SU-DHL-6 (cell line): ENCODE results near the gene PHKA1.

Source experiments
- H2AFZ ChIP-seq: fragments of 200-600 bp; sonication (generic); 2 replicates; pipeline ENCODE4 v1.6.1; 2014; ENCODE audit warnings: low read depth, mild to moderate bottlenecking, moderate library complexity, mixed read lengths, antibody characterized with exemption, low read length; ENCODE audit not compliant: severe bottlenecking
- H3F3A ChIP-seq: fragments of 200-600 bp; shearing (Covaris generic); 2 replicates; pipeline ENCODE4 v1.6.0; 2016; ENCODE audit warnings: antibody characterized with exemption, mild to moderate bottlenecking; ENCODE audit not compliant: insufficient read depth
- H3K27ac ChIP-seq: fragments of 200-600 bp; sonication (generic); 2 replicates; pipeline ENCODE4 v1.5.1; 2016; ENCODE audit warnings: low read depth, mild to moderate bottlenecking, low read length, moderate library complexity, mixed read lengths
- H3K27me3 ChIP-seq: fragments of 200-600 bp; sonication (generic), shearing (Covaris generic); 2 replicates; pipeline ENCODE4 v1.6.0; 2014; ENCODE audit warnings: mild to moderate bottlenecking, low read length
- H3K36me3 ChIP-seq: fragments of 200-600 bp; sonication (generic); 2 replicates; pipeline ENCODE4 v1.6.1; 2014; ENCODE audit warnings: mild to moderate bottlenecking, low read length, mixed read lengths
- H3K4me2 ChIP-seq: fragments of 300-600, 200-600 bp; shearing (Covaris generic), sonication (generic); 2 replicates; pipeline ENCODE4 v1.6.0; 2014; ENCODE audit warnings: low read length, low read depth, mild to moderate bottlenecking; ENCODE audit not compliant: poor library complexity, severe bottlenecking
- H3K4me3 ChIP-seq: fragments of 200-600 bp; sonication (generic); 2 replicates; pipeline ENCODE4 v1.5.1; 2014; ENCODE audit warnings: antibody characterized with exemption, low read length, mild to moderate bottlenecking, mixed read lengths; ENCODE audit not compliant: insufficient read depth, poor library complexity, severe bottlenecking
- H3K79me2 ChIP-seq: fragments of 200-600 bp; sonication (generic); 2 replicates; pipeline ENCODE4 v1.6.1; 2014; ENCODE audit warnings: mild to moderate bottlenecking, low read length, moderate library complexity; ENCODE audit not compliant: insufficient read depth
- H3K9ac ChIP-seq: fragments of 200-600 bp; sonication (generic); 2 replicates; pipeline ENCODE4 v1.7.0; 2014; ENCODE audit warnings: mild to moderate bottlenecking, low read length
- H3K9me2 ChIP-seq: fragments of 200-600 bp; sonication (generic); replicated peaks from 2 replicates; pipeline ENCODE4 v1.6.1; 2014; ENCODE audit warnings: low read length; ENCODE audit not compliant: insufficient read depth
- H3K9me3 ChIP-seq: fragments of 200-600 bp; sonication (generic); 2 replicates; pipeline ENCODE4 v1.6.1; 2014; ENCODE audit warnings: low read length, mixed read lengths; ENCODE audit not compliant: insufficient read depth
- H4K20me1 ChIP-seq: fragments of 200-600 bp; sonication (generic); 2 replicates; pipeline ENCODE4 v1.6.1; 2014; ENCODE audit warnings: low read depth, mild to moderate bottlenecking, antibody characterized with exemption, low read length, moderate library complexity, mixed read lengths
- CTCF ChIP-seq: fragments of 200-600 bp; sonication (generic); IDR thresholded peaks from one replicate; pipeline ENCODE4 v1.5.1; 2017; ENCODE audit warnings: antibody characterized with exemption, mild to moderate bottlenecking, low read length, moderate library complexity; ENCODE audit not compliant: insufficient read depth, poor library complexity, severe bottlenecking
- EZH2phosphoT487 ChIP-seq: fragments of 200-600 bp; sonication (generic), shearing (Covaris generic); conservative IDR thresholded peaks from 2 replicates; pipeline ENCODE4 v1.6.1; 2018; ENCODE audit warnings: mild to moderate bottlenecking, antibody characterized with exemption, low read length, moderate library complexity, mixed read lengths

The PHKA1 gene

GRCh38 chrX:72572248-72573157, 141.6 kb downstream of the PHKA1 start, which contains the start of gene HDAC8:
Gene HDAC8, minus strand, starts transcription at chrX:72572843. Its CDS starts 82 bp downstream, at chrX:72572761.
- Histone ChIP-seq H4K20me1 (no peaks in the 10 kb centered on the region), H3F3A (no peaks in the 10 kb centered on the region), H3K79me2 (peaks cover 5% of the 10 kb centered on the region; the same call in 1 of the 2 replicates), H3K27ac (peak within 1 kb of the TSS; percentile 47), H3K9me3 (no peaks in the 10 kb centered on the region), H3K4me2 (peak within 1 kb of the TSS; percentile 82), H3K36me3 (no peaks in the 10 kb centered on the region), H3K27me3 (no peaks in the 10 kb centered on the region), H3K9me2 (no peaks in the 10 kb centered on the region), H3K4me3 (peak within 1 kb of the TSS; percentile 96), H3K9ac (peak within 1 kb of the TSS; percentile 87), H2AFZ (peak within 1 kb of the TSS; percentile 95)
- TF ChIP-seq EZH2phosphoT487 = no peak
- no peak for TF ChIP-seq CTCF

- Histone ChIP-seq H3F3A (no peaks in the 10 kb centered on the region), H2AFZ (no peak overlapping the region), H3K9me2 (no peaks in the 10 kb centered on the region), H3K79me2 (peaks cover 5% of the 10 kb centered on the region; the same call in 1 of the 2 replicates), H3K9me3 (no peaks in the 10 kb centered on the region), H3K9ac (no peak overlapping the region), H3K27me3 (no peaks in the 10 kb centered on the region), H3K4me3 (no peak overlapping the region), H3K4me2 (no peak overlapping the region), H3K36me3 (no peaks in the 10 kb centered on the region), H4K20me1 (no peaks in the 10 kb centered on the region), H3K27ac (no peak overlapping the region)
- TF ChIP-seq CTCF = no peak
- TF ChIP-seq EZH2phosphoT487 = no peak
These were observed 144.3 kb downstream of the PHKA1 start for GRCh38 chrX:72569786-72570185.

GRCh38 chrX:72568406-72569092, 145.6 kb downstream of the PHKA1 start:
- Histone ChIP-seq H3K9me3 (no peaks in the 10 kb centered on the region), H3K4me3 (no peak overlapping the region), H3K4me2 (no peak overlapping the region), H3K79me2 (peaks cover 5% of the 10 kb centered on the region; the same call in 1 of the 2 replicates), H3K9me2 (no peaks in the 10 kb centered on the region), H2AFZ (no peak overlapping the region), H3K36me3 (no peaks in the 10 kb centered on the region), H4K20me1 (no peaks in the 10 kb centered on the region), H3K27ac (no peak overlapping the region), H3F3A (no peaks in the 10 kb centered on the region), H3K9ac (no peak overlapping the region), H3K27me3 (no peaks in the 10 kb centered on the region)
- TF ChIP-seq CTCF = no peak
